Middle frontal gyrus (tissue), 1 donor: ENCODE measurements around the gene IL37.

Experiments used
- DNase-seq: peaks from one replicate; pipeline ENCODE4 v3.0.0-alpha.2; 2015; ENCODE audit warnings: low spot score; ENCODE audit errors: extremely low spot score

Gene IL37, protein sequence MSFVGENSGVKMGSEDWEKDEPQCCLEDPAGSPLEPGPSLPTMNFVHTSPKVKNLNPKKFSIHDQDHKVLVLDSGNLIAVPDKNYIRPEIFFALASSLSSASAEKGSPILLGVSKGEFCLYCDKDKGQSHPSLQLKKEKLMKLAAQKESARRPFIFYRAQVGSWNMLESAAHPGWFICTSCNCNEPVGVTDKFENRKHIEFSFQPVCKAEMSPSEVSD

DNA sequence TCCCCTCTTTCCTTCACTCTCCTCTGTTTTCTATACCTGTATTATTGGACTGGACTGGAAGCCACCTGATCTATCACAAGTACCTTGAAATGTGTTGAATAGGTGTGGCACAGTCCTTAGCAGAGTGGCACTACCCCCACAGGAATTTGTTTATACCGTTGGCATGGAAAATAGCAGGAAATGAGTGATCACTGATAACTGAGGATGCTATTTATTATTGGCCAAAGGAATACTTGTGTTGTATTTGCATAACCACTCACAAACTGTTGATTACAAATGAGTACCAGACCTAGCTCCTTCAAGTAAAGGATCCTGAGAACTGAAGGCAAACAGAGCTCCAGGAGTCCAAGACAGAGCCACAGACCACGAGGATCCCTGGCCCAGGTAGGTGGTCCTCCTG is at the start of gene IL37:
IL37 (plus strand) TSS at position 301 of the 400 bp plus-strand sequence. CDS start 1,848 bp downstream, outside the sequence.
- no peak for DNase-seq

DNA sequence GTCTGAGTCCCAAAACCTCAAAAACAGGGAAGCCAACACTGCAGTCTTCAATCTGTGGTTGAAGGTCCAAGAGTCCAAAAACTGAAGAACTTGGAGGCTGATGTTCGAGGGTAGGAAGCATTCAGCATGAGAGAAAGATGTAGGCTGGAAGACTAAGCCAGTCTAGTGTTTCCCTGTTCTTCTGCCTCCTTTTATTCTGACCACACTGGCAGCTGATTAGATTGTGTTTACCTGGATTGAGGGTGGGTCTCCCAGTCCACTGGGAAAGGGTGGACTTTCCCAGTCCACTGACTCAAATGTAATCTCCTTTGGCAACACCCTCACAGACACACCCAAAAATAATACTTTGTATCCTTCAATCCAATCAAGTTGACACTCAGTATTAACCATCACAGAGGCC is 46.9 kb upstream of the IL37 start:
- no peak for DNase-seq

DNA sequence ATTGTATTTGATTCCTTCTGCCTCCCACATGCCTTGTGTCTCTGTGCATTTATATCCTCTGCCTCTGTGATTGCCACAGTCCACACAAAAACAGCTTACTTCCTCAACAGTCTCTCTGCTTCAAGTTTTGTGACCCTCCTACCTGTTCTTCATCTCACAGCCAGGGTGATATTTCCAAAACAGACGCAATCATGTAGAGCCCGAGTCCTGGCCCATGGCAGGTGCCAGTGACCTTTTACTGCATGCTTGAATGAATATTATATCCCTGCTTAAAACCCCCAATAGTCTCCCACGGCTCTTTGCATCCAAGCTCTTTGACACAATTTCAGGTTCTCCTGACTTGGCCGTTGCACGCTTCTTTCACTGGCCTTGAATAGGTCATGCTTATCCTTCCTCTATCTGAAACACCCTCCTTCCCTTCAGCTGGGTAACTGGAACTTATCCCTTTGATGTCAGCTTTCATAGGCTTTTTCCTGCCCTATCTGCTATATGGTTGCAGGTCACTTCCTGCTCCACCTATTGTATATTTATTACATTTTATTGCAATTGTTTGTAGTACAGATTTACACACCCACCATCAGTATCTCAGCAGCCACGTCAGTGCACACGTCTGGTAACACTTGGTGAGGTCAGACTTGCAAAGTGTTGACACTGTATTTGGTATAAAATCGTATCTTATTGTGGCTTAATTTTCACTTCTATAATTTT is 44.7 kb upstream of the IL37 start:
- DNase-seq = no peak

DNA sequence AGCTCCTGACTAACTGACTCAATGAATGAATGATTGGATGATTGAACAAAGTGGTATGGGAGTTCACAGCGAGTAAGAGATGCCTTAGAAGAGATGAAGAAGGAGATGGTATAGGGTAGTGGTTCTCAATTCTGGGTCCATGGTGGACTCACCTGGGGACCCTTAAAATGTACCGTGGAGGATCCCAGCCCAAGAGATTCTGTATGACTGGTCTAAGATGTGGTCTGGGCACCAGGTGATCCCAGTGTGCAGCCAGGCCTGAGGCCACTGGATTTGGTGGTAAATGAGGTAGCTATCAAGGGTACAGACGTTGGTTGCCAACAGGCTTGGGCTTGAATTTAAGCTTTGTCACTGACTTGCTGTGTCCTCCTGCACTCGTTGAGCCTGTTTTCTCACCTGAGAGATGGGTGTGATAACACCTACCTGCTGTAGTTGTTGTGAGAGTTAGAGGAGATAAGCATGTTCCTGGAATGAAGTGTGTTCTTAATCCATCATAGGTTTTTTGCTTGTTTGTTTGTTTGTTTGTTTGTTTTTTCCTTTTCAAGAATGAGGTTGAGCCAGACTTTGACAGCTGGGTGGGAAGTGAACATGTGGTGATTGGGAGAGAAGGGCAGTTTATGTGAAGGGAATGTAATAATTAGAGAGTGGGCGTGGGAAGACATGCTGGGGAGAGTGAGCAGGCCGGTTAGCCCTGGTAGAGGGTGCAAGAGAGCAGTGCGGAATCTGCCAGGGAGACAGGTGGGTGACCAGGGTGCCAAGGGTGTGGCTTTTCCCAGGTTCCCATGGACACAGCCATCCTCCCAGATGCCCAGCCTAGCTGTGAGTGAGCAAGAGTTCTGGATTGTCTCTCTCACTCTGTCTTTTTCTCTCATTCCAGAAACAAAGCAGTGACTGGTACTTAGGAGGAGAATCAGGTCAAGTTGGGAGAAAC is 43.0 kb upstream of the IL37 start:
- no peak for DNase-seq

DNA sequence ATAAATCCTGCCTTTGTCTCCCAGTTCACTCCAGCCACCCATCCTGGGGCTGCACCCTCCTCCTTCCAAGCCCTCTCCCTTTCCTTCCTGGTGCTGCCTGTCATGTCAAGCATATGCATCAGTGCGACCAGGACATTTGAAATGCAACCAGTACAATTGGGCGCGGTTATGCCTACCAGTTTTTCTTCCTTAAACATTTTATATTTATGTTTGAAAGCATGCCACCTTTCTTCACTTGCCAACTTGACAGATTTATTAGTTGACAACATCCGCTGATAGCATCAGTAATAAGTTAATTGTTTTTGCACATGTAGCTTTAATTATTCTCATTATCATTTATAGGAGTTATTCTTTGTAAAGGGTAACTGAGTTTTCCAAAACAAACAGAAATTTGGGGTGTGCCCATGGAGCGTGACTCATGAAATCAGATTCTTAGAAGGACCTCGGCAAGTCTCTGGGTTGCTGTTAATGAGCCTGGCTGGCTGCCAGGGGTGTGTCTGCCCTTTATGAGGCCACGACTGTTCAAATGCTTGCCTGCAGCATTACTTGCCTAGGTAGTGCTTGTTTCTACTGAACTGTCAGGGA is 41.6 kb upstream of the IL37 start:
- no peak for DNase-seq

DNA sequence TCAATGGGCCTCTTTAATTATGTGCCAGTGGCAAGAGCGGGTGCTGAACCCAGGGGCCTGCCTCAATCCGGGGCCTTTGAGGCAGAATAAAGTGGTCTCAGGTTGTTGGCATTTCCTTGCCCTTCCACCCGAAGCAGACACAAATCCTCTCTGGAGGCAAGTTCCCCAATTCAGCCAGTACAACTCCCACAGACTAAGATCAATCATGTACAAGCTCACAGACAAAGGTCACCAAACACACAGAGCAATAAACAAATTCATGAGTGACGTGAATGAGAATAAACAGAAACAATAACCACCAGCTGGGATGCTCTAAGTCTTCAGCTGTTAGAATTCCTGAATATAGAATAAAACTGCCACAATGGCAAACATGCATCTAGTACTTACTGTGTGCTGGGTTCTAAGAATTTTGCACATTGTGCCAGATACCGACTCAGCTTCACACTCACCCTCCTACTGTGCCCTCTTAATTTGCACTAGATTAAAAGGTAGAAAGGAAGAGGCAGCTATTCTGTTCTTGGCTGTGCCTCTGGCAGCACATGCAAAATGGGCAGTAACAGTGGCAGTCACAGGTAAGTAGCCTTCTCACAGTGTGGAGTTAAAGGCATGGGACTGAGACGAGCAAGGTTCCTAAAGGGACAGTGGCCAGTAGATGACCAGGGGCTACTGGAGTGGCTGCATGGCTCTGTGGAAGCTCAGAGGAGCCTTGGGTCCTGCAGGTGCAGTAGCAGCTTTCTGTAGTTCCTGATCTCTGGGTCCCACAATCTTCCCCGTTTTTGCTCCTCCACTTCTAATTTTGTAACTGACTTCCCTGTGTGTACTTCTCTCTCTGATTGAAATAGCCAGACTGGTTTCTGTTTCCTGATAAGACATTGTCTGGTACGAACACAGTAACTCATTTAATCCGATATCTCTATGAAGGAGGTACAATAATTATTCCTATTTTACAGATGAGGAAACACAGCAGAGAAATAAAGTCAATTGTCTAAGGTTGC is 39.8 kb upstream of the IL37 start:
- no peak for DNase-seq

DNA sequence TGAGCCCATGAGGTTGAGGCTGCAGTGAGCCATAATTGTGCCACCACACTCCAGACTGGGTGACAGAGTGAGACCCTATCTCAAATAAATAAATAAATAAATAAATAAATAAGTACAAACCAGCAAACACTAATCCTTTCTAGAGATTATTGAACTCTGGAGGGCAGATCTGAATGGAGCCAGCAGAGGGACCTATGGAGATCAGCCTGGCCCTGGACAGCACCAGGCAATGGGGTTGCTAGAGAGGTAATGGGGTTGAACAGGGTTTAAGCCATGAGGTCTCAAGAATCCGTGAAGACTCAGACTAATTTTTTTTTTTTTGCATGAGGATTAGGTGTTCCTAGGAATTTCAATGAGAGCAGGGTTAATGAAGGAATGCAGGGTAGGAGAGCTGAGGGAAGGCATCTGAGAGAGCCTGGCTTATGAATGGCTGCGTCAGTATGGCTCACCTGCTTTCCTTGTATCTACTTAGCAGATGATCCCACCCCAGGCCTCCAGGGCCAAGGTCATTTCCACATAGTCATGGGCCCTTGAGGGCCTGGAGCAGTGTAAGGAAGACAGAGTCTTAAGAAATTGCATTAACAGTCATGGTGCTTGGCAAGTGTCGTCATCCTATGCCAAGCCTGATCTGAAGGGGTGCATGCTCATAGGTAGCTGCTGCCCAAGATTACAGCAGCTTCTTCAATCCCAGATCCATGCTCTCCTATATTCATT is 34.6 kb upstream of the IL37 start:
- DNase-seq = no peak

DNA sequence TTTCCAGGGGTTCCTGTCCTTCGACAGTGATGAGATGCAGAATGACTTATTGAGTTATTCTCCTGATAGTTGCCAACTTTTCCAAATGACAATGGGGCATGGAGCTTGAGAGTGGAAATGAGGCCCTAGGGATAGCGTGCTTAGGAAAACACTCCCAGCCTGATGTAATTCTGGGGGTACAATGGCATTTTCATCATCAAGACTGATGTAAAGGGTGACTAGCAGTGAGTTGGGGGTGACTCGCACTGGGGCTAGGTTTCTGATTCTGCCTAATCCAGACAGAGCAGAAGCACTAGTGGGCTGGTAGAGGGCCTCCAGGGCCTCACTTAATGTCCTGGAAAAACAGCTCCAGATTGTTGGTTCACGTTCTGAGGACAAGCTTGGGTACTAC is 34.0 kb upstream of the IL37 start:
- DNase-seq = no peak

DNA sequence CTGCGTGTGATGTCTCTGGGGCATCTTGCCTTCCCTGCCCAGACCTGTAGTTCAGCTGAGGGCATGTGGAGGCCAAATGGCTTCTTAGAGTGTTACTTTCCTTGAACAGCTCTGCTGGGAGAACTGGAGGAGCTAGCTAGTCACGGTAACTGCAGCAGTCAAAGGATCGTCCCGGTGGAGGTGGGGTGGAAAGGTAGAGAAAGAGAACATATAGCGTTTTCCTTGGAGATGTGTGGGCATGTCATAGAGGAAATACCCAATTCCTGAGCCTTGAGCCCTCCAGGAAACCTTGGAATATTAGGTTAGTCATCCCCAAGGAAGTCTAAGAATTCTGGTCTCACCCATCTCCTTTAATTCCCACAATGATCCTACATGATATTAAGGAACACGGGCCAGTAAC is 33.5 kb upstream of the IL37 start:
- DNase-seq = no peak

DNA sequence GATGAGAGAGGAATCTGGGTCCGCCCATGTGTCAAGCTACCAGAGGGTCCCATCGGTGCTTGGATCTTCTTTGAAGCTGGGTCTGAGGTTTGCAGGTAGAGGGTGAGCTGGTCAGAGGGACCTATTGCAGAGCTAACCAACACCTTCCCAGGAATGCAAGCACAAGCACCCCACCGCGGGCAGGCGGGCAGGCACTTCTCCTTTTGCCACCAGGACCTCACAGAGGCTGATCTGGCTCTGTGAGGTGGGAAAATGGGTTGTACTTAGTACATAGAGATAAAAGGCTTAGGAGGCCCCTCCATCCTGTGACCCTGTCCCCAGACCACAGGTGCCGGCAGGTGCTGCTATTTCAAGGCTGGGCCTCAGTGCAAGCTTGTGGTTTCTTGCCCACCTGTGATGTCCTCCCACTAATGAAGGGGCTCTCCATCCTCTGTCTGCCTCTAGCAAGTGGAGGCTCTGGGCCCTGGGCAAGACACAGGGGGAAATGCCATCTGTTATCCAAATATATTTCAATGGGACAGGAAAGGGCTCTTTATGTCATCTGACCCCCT is 31.4 kb upstream of the IL37 start:
- no peak for DNase-seq

DNA sequence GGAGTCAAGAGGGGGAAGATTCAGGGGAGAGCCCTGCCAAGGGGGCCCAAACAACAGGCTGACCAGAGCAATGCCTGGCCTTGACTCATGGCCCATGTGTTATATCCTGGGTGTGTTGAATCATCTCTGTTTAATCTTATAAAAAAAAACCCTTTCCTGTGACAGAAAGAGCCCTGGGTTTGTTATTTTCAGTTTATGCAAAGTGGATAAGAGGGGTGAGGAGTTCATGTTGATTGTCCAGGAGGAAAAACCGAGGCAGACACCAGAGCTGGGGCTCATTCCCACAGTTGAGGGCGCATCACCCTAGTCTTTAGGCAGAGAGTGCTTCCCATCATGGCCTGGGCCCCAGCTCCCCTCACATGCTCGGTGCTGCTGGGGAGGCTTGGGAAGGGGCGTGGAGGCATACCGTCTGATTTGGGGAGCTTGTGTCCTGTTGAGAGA is 30.9 kb upstream of the IL37 start:
- no peak for DNase-seq

DNA sequence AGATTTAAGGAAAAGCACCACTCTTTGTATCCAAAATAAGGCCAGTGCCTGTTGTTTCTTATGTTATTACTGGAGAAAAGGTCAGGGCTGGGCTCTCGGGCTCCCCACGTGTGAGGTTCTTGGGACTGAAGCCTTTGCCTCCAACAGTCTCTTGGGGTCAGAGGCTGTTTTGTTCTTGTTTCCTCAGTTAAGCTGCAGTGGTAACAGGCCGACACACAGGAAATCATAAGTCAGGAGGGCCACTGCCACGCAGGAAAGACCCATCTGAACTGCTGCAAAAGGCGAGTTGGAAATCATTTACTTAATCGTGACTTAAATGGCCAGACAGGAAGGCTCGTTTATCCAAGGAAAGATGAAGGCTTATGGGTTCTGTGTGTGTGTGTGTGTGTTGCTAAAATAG is 30.3 kb upstream of the IL37 start:
- no peak for DNase-seq

DNA sequence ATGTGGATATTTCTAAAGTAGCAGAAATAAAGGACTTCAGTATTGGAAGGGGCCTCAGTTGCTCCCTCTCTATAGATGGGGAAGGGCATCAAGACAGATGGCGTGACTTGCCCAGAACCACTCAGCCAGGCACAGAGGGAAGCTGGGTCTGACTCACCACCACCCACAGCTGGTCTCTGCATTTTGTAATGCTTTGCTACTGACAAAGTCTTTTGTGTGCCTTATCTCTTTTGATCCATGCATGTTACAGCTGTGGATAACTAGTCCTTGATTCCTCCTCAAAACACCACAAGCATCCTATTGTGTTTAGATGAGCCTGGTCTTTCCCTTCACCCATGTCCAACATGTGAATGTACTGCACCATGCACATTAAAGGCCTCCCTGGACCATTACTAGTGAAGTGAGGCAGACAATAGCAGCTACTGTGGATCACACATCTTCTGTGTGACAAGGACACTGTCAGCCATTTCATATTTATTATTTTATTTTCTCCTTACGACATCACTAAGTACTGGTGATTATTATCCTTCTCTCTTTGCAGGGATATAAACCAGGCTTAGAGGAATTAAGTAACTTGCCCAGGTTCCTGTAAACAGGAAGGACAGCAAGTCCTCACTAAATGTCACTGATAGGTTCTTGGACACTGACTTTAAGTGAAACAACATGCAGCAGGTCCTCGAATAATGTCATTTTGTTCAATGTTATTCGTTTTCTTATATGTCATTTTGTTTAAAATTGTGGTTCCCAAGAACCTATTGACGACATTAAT is 29.6 kb upstream of the IL37 start:
- peak; percentile 61 for DNase-seq

DNA sequence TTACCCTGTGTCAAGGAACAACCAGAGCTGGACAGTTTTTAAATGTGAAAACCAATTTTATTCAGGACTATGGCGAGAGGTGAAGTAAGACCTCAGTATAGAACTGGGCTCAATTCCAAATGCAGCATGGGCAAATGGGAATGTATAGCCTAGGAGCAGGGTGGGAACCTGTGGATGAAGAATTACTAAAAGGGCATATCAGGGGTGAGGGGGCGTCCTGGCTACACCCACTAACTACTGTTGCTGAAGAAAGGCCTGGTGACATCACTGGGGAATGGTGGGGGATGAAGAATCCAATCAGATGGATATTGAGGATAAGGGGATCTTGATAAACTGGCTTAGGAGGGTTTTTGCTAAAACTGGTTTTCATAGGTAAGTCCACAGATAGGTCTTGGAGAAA is 27.3 kb upstream of the IL37 start:
- DNase-seq = no peak

DNA sequence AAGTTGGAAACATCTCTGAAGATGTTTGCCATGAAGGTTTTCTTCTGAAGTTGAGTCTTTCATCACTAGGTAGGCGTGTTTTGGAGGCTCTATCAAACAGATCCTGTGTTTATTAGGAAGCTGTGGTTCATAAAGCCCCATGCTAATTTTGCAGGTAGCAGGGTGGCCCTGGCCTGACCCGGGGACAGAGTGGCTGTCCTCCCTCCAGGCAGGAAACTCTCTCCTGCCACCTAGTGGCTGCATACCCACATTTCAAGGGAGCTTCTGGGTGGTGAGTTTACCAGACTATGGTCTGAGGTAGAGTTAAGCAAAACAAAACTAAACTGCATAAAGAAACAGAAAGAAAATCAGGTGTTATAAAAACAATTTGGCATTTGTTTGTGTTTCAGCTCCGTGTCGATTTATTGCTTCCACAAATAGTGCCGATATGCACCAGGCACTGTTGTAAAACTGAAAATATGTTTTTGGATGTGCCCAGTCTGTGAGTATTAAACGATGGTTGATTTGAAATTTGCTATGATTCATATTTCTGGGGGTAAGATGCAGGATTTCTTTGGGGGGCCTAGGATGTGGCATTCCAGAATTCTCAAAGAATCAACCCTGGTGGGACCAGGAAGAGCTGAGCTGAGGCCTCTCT is 26.0 kb upstream of the IL37 start:
- DNase-seq = no peak

DNA sequence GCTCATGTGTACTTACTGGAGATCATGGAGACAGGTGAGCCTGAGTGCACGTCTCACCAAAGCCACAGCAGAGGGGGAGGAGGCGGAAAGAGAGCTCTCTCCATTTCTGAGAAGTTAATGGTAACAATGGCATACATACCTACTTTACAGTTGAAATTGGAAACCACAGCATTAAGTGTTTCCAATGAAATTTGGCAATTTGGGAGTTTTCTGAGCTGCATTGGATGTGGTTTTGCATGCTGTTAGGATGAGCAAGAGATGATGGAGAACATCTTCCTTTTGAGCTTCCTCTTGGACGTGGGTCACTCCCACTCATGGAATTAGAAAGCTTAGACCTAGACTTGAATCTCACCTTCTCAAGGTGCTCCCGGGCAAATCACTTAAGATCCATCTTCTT is 25.5 kb upstream of the IL37 start:
- no peak for DNase-seq

DNA sequence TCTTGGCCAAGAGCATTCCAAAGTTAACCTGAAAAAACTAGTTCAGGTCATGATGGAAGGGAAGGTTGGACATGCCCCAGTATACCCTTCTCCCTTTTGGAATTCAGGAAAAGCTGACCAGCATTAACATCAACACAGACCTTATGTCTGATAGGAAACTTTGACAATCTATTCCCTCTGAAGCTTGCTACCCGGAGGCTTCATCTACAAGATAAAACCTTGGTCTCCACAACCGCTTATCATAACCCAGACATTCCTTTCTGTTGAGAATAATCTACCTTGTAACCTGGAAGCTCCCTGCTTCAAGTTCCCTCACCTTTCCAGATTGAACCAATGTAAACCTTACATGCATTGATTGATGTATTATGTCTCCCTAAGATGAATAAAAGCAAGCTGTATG is 24.7 kb upstream of the IL37 start:
- DNase-seq = no peak

DNA sequence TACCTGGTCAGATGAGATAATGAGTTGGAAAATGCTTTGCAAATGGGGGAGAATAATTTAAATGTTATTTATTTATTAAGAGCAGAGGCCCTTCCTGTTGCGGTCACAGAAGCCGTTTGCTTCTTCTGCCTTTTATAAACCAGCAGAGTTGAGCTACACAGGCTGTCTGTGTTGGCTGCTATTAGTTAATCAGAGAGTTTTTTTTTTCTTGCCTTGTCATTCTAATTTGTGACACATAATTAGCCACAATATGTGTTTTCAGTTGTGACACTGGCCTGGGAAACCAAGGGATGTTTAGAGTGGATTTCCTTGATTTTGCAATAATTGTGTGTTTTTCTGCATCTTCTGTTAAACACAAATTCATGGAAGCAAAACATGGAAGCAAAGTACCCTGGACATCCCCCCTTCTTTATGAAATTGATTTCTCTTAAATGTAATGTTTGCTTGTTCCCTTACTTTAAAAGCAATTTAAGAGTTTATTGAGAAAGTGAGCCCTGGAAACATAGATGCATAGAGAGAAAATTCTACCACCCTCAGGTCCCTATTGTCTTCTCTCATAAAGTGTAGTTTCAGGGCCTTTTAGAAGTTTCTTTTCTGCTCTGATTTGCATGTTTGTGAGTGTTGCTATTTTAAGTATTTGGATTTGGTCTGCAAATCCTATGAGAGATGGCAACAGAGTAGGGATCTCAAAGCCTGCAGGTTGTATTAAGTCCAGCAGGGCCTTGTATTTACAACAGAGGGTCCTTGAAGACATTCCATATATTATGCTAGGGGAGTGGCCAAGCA is 22.8 kb upstream of the IL37 start:
- no peak for DNase-seq
